K562 (cell line): Measurements from ENCODE around the gene CTDSP2. TPM values are rescaled to one million over a fixed set of nuclear protein-coding genes. Genes with fewer than 3 reads are reported as not detected.

ENCODE experiments used
- CEBPG ChIP-seq, 3 experiments: fragments of 200-800 bp in 1 of 3; sonication (Bioruptor generic) in 1 of 3; sonication (generic) in 1 of 3; formaldehyde crosslinking in 1 of 3; IDR thresholded peaks in 2 of 3; conservative IDR thresholded peaks in 1 of 3; 2 replicates each; pipeline versions ENCODE4 v1.6.1 to v1.8.0; 2016 to 2022; ENCODE audit warnings: missing compliant biosample characterization in 2 of 3, missing genetic modification characterization in 2 of 3, mild to moderate bottlenecking in 1 of 3, missing genetic modification reagents in 1 of 3
- CREM ChIP-seq: IDR thresholded peaks from 2 replicates; pipeline ENCODE4 v1.6.1; 2014; ENCODE audit warnings: antibody characterized with exemption, low read depth
- CTBP1 ChIP-seq: fragments of 450-650 bp; IDR thresholded peaks from 2 replicates; pipeline ENCODE4 v1.6.1; 2016; ENCODE audit warnings: borderline replicate concordance
- CTCF ChIP-seq, 3 experiments: IDR thresholded peaks in 2 of 3; conservative IDR thresholded peaks in 1 of 3; 2 replicates each; pipeline ENCODE4 v1.5.1; 2011 to 2012; ENCODE audit warnings: low read length in 3 of 3, mild to moderate bottlenecking in 3 of 3, control low read depth in 2 of 3, improper control_type of control experiment in 1 of 3, inconsistent platforms in 1 of 3, low read depth in 1 of 3, mixed read lengths in 1 of 3, moderate library complexity in 1 of 3; ENCODE audit not compliant: insufficient read depth in 2 of 3
- DACH1 ChIP-seq: fragments of 450-650 bp; IDR thresholded peaks from 2 replicates; pipeline ENCODE4 v1.6.1; 2018; ENCODE audit not compliant: partially characterized antibody
- EHMT2 ChIP-seq: fragments of 450-650 bp; IDR thresholded peaks from 2 replicates; pipeline ENCODE4 v1.6.1; 2018; ENCODE audit warnings: antibody characterized with exemption
- EP400 ChIP-seq: fragments of 450-650 bp; IDR thresholded peaks from 2 replicates; pipeline ENCODE4 v1.6.1; 2017; ENCODE audit warnings: antibody characterized with exemption, mild to moderate bottlenecking, moderate library complexity
- MCM3 ChIP-seq: fragments of 450-650 bp; IDR thresholded peaks from 2 replicates; pipeline ENCODE4 v1.6.1; 2016
- MYC ChIP-seq, 2 experiments: fragments of 250-450 bp in 1 of 2; sonication (Bioruptor Pico) in 1 of 2; IDR thresholded peaks; 2 replicates each; pipeline versions ENCODE4 v1.5.1 to v1.6.1; 2012 to 2021; ENCODE audit warnings: low read depth in 2 of 2, borderline replicate concordance in 1 of 2, improper control_type of control experiment in 1 of 2, low read length in 1 of 2, mild to moderate bottlenecking in 1 of 2, moderate library complexity in 1 of 2
- NONO ChIP-seq, 2 experiments: fragments of 200-400 bp in 1 of 2; fragments of 450-650 bp in 1 of 2; formaldehyde crosslinking in 1 of 2; IDR thresholded peaks; 2 replicates each; pipeline ENCODE4 v1.6.1; 2017; ENCODE audit warnings: low read depth in 2 of 2, mild to moderate bottlenecking in 2 of 2, moderate library complexity in 2 of 2, low read length in 1 of 2
- POLR2G ChIP-seq: fragments of 200-400 bp; formaldehyde crosslinking; IDR thresholded peaks from 2 replicates; pipeline ENCODE4 v1.6.1; 2017; ENCODE audit warnings: low read depth, mild to moderate bottlenecking, antibody characterized with exemption, low read length, moderate library complexity
- RBM14 ChIP-seq: fragments of 200-400 bp; formaldehyde crosslinking; IDR thresholded peaks from 2 replicates; pipeline ENCODE4 v1.6.1; 2018; ENCODE audit warnings: low read depth, mild to moderate bottlenecking, low read length, moderate library complexity, borderline replicate concordance; ENCODE audit not compliant: insufficient read depth
- RBM22 ChIP-seq: fragments of 200-400 bp; formaldehyde crosslinking; IDR thresholded peaks from 2 replicates; pipeline ENCODE4 v1.6.1; 2018; ENCODE audit warnings: low read length, low read depth; ENCODE audit not compliant: poor library complexity, severe bottlenecking
- TAF1 ChIP-seq: IDR thresholded peaks from 2 replicates; pipeline ENCODE4 v1.6.1; 2011; ENCODE audit warnings: mild to moderate bottlenecking, low read length, moderate library complexity; ENCODE audit not compliant: insufficient read depth, control insufficient read depth, severe bottlenecking; ENCODE audit errors: extremely low read depth
- TBP ChIP-seq: optimal IDR thresholded peaks from 2 replicates; pipeline ENCODE3; 2011; ENCODE audit warnings: low read depth, low read length, improper control_type of control experiment
- TEAD4 ChIP-seq, 2 experiments: sonication (generic) in 1 of 2; formaldehyde crosslinking in 1 of 2; IDR thresholded peaks; 2 replicates each; pipeline versions ENCODE4 v1.6.1 to v1.8.0; 2012 to 2022; ENCODE audit warnings: borderline replicate concordance in 1 of 2, inconsistent platforms in 1 of 2, low read length in 1 of 2, mild to moderate bottlenecking in 1 of 2, missing genetic modification reagents in 1 of 2
- XRCC5 ChIP-seq: fragments of 200-400 bp; formaldehyde crosslinking; IDR thresholded peaks from 2 replicates; pipeline ENCODE4 v1.6.1; 2017; ENCODE audit warnings: low read depth, mild to moderate bottlenecking, low read length
- ZNF124 ChIP-seq: sonication (generic); formaldehyde crosslinking; IDR thresholded peaks from 2 replicates; pipeline ENCODE4 v1.8.1; 2022; ENCODE audit warnings: missing genetic modification reagents
- ZNF785 ChIP-seq: fragments of 250-450 bp; sonication (Bioruptor Pico); IDR thresholded peaks from 2 replicates; pipeline ENCODE4 v1.4.0; 2020; ENCODE audit warnings: mild to moderate bottlenecking
- ZSCAN29 ChIP-seq: fragments of 450-650 bp; IDR thresholded peaks from 2 replicates; pipeline ENCODE4 v1.6.1; 2017
- polyA plus RNA-seq, 8 experiments: library from polyadenylated mRNA; depleted of rRNA in 4 of 8; stranded (reverse) in 5 of 8; unstranded in 3 of 8; fragments of >200 nt; fragmentation: Nextera tagmentation in 2 of 8; fragmentation: Illumina TruSeq in 1 of 8; extraction: Ambion mirVana in 2 of 8; extraction: Trizol in 1 of 8; gene quantifications; 2 replicates each; pipeline versions ENCODE4 v1.2.1 to v1.2.3, GENCODE V29; 2011 to 2014; ENCODE audit warnings: inconsistent platforms in 1 of 8, missing spikeins in 1 of 8
- total RNA-seq, 7 experiments: library from RNA; depleted of rRNA in 6 of 7; stranded (reverse); fragments of >200 nt in 6 of 7; fragmentation: Illumina TruSeq in 2 of 7; extraction: Trizol in 2 of 7; gene quantifications; 2 replicates each; pipeline versions ENCODE4 v1.2.1 to v1.2.3, GENCODE V29; 2011 to 2021; ENCODE audit warnings: low replicate concordance in 1 of 7

The CTDSP2 gene
- total and polyA plus RNA-seq, 9 of the 15 experiments (the other 6 are each of a cell fraction or from before 2014, with no cell fraction given) = 20.4 to 108 (median 47.7) TPM

GRCh38 chr12:57844709-57845477 is 1.6 kb downstream of the CTDSP2 start (continued):
- peak; percentile 16 for TF ChIP-seq TAF1
- TF ChIP-seq ZNF124 (CRISPR knock-in tag) = no peak
- TF ChIP-seq CTCF (IDR thresholded peaks at IDR 0.05 in 2 of 3, conservative IDR thresholded peaks at IDR 0.05 in 1 of 3; ENCODE audit: insufficient read depth in 2 of 3, low read depth in 1 of 3, low read length in 3 of 3) = 0 out of 6 replicates have a peak, but pooled peaks of 1 of the 3 experiments have one; percentile 3
- TF ChIP-seq XRCC5 = no peak
- 0 out of 2 replicates have a peak, but pooled peaks have one; percentile 67 for TF ChIP-seq RBM14
- peak; percentile 10; the same call in 1 of the 2 replicates for TF ChIP-seq MYC (IDR thresholded peaks at IDR 0.05; ENCODE audit: low read depth, low read length)
- no peak for TF ChIP-seq MYC (CRISPR knock-in tag; IDR thresholded peaks at IDR 0.05; ENCODE audit: borderline replicate concordance, low read depth)
- peak; percentile 23 for TF ChIP-seq TBP
- TF ChIP-seq TEAD4 (IDR thresholded peaks at IDR 0.05; ENCODE audit: low read length) = 0 out of 2 replicates have a peak, but pooled peaks have one; percentile 5
- TF ChIP-seq TEAD4 (CRISPR knock-in tag; IDR thresholded peaks at IDR 0.05; ENCODE audit: borderline replicate concordance) = no peak
- TF ChIP-seq NONO (IDR thresholded peaks at IDR 0.05; ENCODE audit: low read depth in 2 of 2, low read length in 1 of 2) = no peak
- peak; percentile 82 for TF ChIP-seq CEBPG (CRISPR knock-in tag; IDR thresholded peaks at IDR 0.05)
- peak; percentile 45 to 65; a peak in 3 of 4 replicates for TF ChIP-seq CEBPG (tag; conservative IDR thresholded peaks at IDR 0.05 in 1 of 2, IDR thresholded peaks at IDR 0.05 in 1 of 2)
- no peak for TF ChIP-seq ZNF785
- TF ChIP-seq CTBP1 = 0 out of 2 replicates have a peak, but pooled peaks have one; percentile 5
- TF ChIP-seq POLR2G = peak; percentile 39
- TF ChIP-seq RBM22 = peak; percentile 20
- peak; percentile 38; the same call in 1 of the 2 replicates for TF ChIP-seq EP400
- no peak for TF ChIP-seq EHMT2
- TF ChIP-seq MCM3 = no peak
- no peak for TF ChIP-seq DACH1
- TF ChIP-seq CREM = 0 out of 2 replicates have a peak, but pooled peaks have one; percentile 10
- no peak for TF ChIP-seq ZSCAN29
- TF ChIP-seq, all 486 proteins: peak for 23
